IMR-90 (cell line): ENCODE results near the gene STEAP3. TPM values are rescaled to one million over a fixed set of nuclear protein-coding genes. Genes with fewer than 3 reads are reported as not detected.
A peak's percentile ranks its signal among the peaks of the same experiment; 100 is the strongest.

Source experiments
- ATAC-seq: fragments of 200-7000 bp; cut with Tn5 transposase; 2 replicates; pipeline ENCODE4 v1.9.1; 2020; ENCODE audit warnings: low read depth, mild to moderate bottlenecking, moderate library complexity
- BruUV-seq: library from RNA; stranded (reverse); fragments of 400-500 nt; replicated peaks from 2 replicates; lab custom pipeline; 2021; lab: Mats Ljungman, UMichigan
- CTCF ChIA-PET: fragments of 300-600 bp; formaldehyde crosslinking; extraction: SDS; loops from one replicate; lab custom pipeline; 2021; ENCODE audit warnings: antibody characterized with exemption; lab: Yijun Ruan, JAX
- POLR2A ChIA-PET: fragments of 300-600 bp; sonication (Branson Sonifier 250); formaldehyde crosslinking; loops from one replicate; lab custom pipeline; 2022; ENCODE audit warnings: antibody characterized with exemption; ENCODE audit not compliant: unreplicated experiment; lab: Charles Lee
- DNase-seq: peaks from one replicate; pipeline ENCODE4 v3.0.0; 2013
- H2AFZ ChIP-seq: replicated peaks from 2 replicates; pipeline ENCODE3; 2013; ENCODE audit warnings: low read length, mild to moderate bottlenecking; ENCODE audit not compliant: poor library complexity
- H2AK5ac ChIP-seq: 2 replicates; pipeline ENCODE4 v1.6.1; 2013; ENCODE audit warnings: low read depth, low read length, inconsistent platforms
- H2AK9ac ChIP-seq: replicated peaks from 2 replicates; pipeline ENCODE3; 2013; ENCODE audit warnings: mild to moderate bottlenecking, low read depth, low read length, moderate library complexity; ENCODE audit not compliant: poor library complexity
- H2BK120ac ChIP-seq: 2 replicates; pipeline ENCODE4 v1.6.1; 2013; ENCODE audit warnings: low read depth, low read length, inconsistent platforms
- H2BK15ac ChIP-seq: 3 replicates; pipeline ENCODE4 v1.6.1; 2013; ENCODE audit warnings: low read depth, low read length, inconsistent platforms
- H2BK20ac ChIP-seq: 2 replicates; pipeline ENCODE4 v1.6.1; 2013; ENCODE audit warnings: low read depth, mild to moderate bottlenecking, inconsistent platforms, low read length, moderate library complexity
- H2BK5ac ChIP-seq: 2 replicates; pipeline ENCODE4 v1.6.1; 2013; ENCODE audit warnings: mild to moderate bottlenecking, low read depth, low read length, inconsistent platforms; ENCODE audit not compliant: poor library complexity, severe bottlenecking
- H3K14ac ChIP-seq: replicated peaks from 2 replicates; pipeline ENCODE4 v1.6.1; 2013; ENCODE audit warnings: low read depth, low read length, inconsistent platforms
- H3K18ac ChIP-seq: 2 replicates; pipeline ENCODE4 v1.6.1; 2013; ENCODE audit warnings: low read depth, low read length, control low read depth
- H3K23ac ChIP-seq: 2 replicates; pipeline ENCODE4 v1.6.1; 2013; ENCODE audit warnings: low read depth, low read length, inconsistent platforms
- H3K27ac ChIP-seq: 2 replicates; pipeline ENCODE4 v1.5.1; 2013; ENCODE audit warnings: mild to moderate bottlenecking, control low read depth, low read length; ENCODE audit not compliant: insufficient read depth
- H3K27me3 ChIP-seq: 2 replicates; pipeline ENCODE4 v1.6.1; 2013; ENCODE audit warnings: low read length; ENCODE audit not compliant: control insufficient read depth, insufficient read depth
- H3K36me3 ChIP-seq: 2 replicates; pipeline ENCODE4 v1.6.1; 2013; ENCODE audit warnings: low read length, mixed read lengths; ENCODE audit not compliant: control insufficient read depth, insufficient read depth
- H3K4ac ChIP-seq: 2 replicates; pipeline ENCODE4 v1.6.1; 2013; ENCODE audit warnings: low read depth, low read length, inconsistent platforms
- H3K4me1 ChIP-seq: 2 replicates; pipeline ENCODE4 v1.6.1; 2013; ENCODE audit warnings: low read length, mixed read lengths; ENCODE audit not compliant: control insufficient read depth, insufficient read depth
- H3K4me2 ChIP-seq: 2 replicates; pipeline ENCODE4 v1.6.1; 2013; ENCODE audit warnings: low read depth, mild to moderate bottlenecking, control low read depth, low read length, moderate library complexity
- H3K4me3 ChIP-seq: 2 replicates; pipeline ENCODE4 v1.5.1; 2013; ENCODE audit warnings: low read depth, mild to moderate bottlenecking, control low read depth, low read length, moderate library complexity; ENCODE audit not compliant: insufficient read depth
- H3K56ac ChIP-seq: 2 replicates; pipeline ENCODE4 v1.6.1; 2013; ENCODE audit warnings: low read length, inconsistent platforms; ENCODE audit not compliant: insufficient read depth; ENCODE audit errors: extremely low read depth
- H3K79me1 ChIP-seq, 2 experiments: 2 replicates each; pipeline ENCODE4 v1.6.1; 2013; ENCODE audit warnings: low read length in 2 of 2, inconsistent platforms in 1 of 2, low read depth in 1 of 2
- H3K9ac ChIP-seq: 2 replicates; pipeline ENCODE4 v1.6.1; 2013; ENCODE audit warnings: low read depth, low read length, control low read depth
- H3K9me1 ChIP-seq: 2 replicates; pipeline ENCODE4 v1.6.1; 2013; ENCODE audit warnings: low read length, inconsistent platforms; ENCODE audit not compliant: insufficient read depth
- H3K9me3 ChIP-seq: 2 replicates; pipeline ENCODE4 v1.6.1; 2013; ENCODE audit warnings: low read length; ENCODE audit not compliant: control insufficient read depth, insufficient read depth
- H4K20me1 ChIP-seq: 2 replicates; pipeline ENCODE4 v1.6.1; 2013; ENCODE audit warnings: low read length, inconsistent platforms; ENCODE audit not compliant: insufficient read depth
- H4K5ac ChIP-seq: 2 replicates; pipeline ENCODE4 v1.6.1; 2013; ENCODE audit warnings: mild to moderate bottlenecking, low read depth, low read length, control low read depth
- H4K8ac ChIP-seq, 2 experiments: 2 replicates each; pipeline ENCODE4 v1.6.1; 2013; ENCODE audit warnings: low read depth in 2 of 2, low read length in 2 of 2, control low read depth in 1 of 2, inconsistent platforms in 1 of 2
- H4K91ac ChIP-seq: 2 replicates; pipeline ENCODE4 v1.6.1; 2013; ENCODE audit warnings: low read depth, low read length, inconsistent platforms; ENCODE audit not compliant: insufficient read depth
- MAFK ChIP-seq: IDR thresholded peaks from 2 replicates; pipeline ENCODE4 v1.6.1; 2012; ENCODE audit warnings: low read depth, low read length, improper control_type of control experiment
- POLR2A ChIP-seq: IDR thresholded peaks from 2 replicates; pipeline ENCODE4 v1.6.1; 2012; ENCODE audit warnings: mild to moderate bottlenecking, low read depth, low read length
- RCOR1 ChIP-seq: IDR thresholded peaks from 2 replicates; pipeline ENCODE4 v1.6.1; 2012; ENCODE audit warnings: mild to moderate bottlenecking, low read length, improper control_type of control experiment; ENCODE audit not compliant: insufficient replicate concordance
- WGBS, 2 experiments: methylation state at CpG; one replicate each; pipeline versions ENCODE4 v1.1.5 to v1.1.7; 2013; ENCODE audit warnings: missing lambda C conversion rate in 2 of 2; ENCODE audit not compliant: insufficient read length in 1 of 2; ENCODE audit errors: extremely low coverage in 2 of 2; 5-methylcytosine and 5-hydroxymethylcytosine counted together
- dilution Hi-C: fragments of 300-500 bp; cut with HindIII; formaldehyde crosslinking; loops from one replicate; pipeline ENCODE4 v1.14.3; 2018; ENCODE audit warnings: low sequenced_read_pairs; ENCODE audit not compliant: unreplicated experiment
- in situ Hi-C: fragments of 300-500 bp; cut with MboI; formaldehyde crosslinking; loops from 3 replicates; pipeline ENCODE4 v1.14.3; 2019; ENCODE audit warnings: low sequenced_read_pairs, inconsistent platforms, mixed read lengths
- intact Hi-C: fragments of 100-400 bp; cut with micrococcal nuclease; formaldehyde crosslinking; loops from 2 replicates; pipeline ENCODE4 v1.10.0; 2022
- polyA plus RNA-seq, 3 experiments: library from polyadenylated mRNA; depleted of rRNA; stranded (reverse); fragments of >200 nt; gene quantifications; 2 replicates each; pipeline ENCODE4 v1.2.3, GENCODE V29; 2012; ENCODE audit warnings: low replicate concordance in 1 of 3
- total RNA-seq: library from RNA; depleted of rRNA; stranded (reverse); fragments of >200 nt; gene quantifications from 2 replicates; pipeline ENCODE4 v1.2.3, GENCODE V29; 2012
- TF ChIP-seq, protein P1 (sequence below): fragments of 150-350 bp; IDR thresholded peaks from 2 replicates; pipeline ENCODE4 v1.6.1; 2016; ENCODE audit warnings: low read depth, mild to moderate bottlenecking, low read length, moderate library complexity, borderline replicate concordance

STEAP3 gene
- total and polyA plus RNA-seq, 2 of the 4 experiments (the other 2 are of a cell fraction), result 19.4 to 43.9 TPM

DNA sequence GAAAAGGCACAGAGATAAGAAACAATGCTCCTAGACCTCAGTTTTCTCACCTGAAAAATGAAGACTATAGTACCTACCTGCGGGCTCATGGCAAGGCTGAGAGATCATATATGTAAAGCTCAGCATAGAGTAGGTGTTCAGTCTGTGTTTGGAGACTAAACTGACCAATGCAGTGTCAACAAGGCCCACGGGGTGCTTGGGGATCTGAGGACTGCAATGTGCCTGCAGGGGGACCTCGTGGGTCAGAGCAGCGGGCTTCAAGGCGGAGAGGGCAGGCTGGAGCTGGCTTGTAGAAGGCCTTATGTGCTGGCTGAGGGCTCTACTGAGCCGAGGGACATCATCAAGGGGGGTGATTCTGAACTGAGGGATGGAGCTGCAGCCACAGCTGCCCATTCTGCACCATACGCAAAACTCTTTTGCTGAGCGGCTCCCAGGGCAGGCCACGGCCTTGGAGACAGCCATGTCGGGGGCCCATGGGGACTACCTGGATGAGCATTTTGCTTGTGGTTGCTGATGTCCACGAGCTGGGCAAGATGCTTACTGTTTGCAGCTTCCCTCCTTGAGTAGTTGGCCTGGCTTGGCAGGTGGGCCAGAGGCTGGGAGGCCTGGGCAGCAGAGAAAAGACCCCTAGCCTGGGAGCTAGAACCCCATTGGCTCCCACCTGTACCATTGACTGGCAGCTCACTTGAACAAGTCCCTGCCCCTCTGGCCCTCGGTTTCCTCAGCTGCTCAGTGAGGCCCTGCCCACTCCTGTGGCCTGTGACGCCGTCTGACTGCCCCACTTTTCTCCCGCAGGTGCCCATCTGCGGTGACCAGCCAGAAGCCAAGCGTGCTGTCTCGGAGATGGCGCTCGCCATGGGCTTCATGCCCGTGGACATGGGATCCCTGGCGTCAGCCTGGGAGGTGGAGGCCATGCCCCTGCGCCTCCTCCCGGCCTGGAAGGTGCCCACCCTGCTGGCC is 23.5 kb downstream of the STEAP3 start:
- Histone ChIP-seq H3K27ac (no peak overlapping the region), H2AFZ (no peak overlapping the region), H3K79me1 (peaks cover 0 to 16% of the 10 kb centered on the region in 2 experiments; a peak in 2 of 4 replicates), H4K91ac (no peak overlapping the region), H2BK15ac (no peak overlapping the region), H3K4ac (no peak overlapping the region), H3K9me3 (peaks cover 2% of the 10 kb centered on the region; the same call in 1 of the 2 replicates), H3K18ac (no peak overlapping the region), H2BK5ac (no peak overlapping the region), H3K9me1 (peaks cover 22% of the 10 kb centered on the region), H4K5ac (no peak overlapping the region), H3K4me2 (no peak overlapping the region), H2AK5ac (peak overlapping the region; percentile 58; the same call in 1 of the 2 replicates), H3K4me3 (no peak overlapping the region), H2BK120ac (peak overlapping the region; percentile 57; the same call in 1 of the 2 replicates), H3K9ac (no peak overlapping the region), H3K27me3 (no peaks in the 10 kb centered on the region), H3K14ac (no peak overlapping the region), H3K4me1 (peaks cover 17% of the 10 kb centered on the region), H3K56ac (no peak overlapping the region), H4K8ac (no peak overlapping the region), H3K23ac (no peak overlapping the region), H2AK9ac (no peak overlapping the region), H3K36me3 (peaks cover 4% of the 10 kb centered on the region), H2BK20ac (no peak overlapping the region), H4K20me1 (no peaks in the 10 kb centered on the region)
- dilution Hi-C loops, result no loop called here
- TF ChIP-seq POLR2A (no peak), RCOR1 (no peak), MAFK (no peak)
- TF ChIP-seq, protein P1, sequence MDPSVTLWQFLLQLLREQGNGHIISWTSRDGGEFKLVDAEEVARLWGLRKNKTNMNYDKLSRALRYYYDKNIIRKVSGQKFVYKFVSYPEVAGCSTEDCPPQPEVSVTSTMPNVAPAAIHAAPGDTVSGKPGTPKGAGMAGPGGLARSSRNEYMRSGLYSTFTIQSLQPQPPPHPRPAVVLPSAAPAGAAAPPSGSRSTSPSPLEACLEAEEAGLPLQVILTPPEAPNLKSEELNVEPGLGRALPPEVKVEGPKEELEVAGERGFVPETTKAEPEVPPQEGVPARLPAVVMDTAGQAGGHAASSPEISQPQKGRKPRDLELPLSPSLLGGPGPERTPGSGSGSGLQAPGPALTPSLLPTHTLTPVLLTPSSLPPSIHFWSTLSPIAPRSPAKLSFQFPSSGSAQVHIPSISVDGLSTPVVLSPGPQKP, result no peak
- no peak for DNase-seq
- in situ Hi-C loops, result loop anchor here (25.0 kb wide), 1 partner anchor 990 kb away; no protein-coding TSS in a partner anchor
- ChIA-PET POLR2A (no interaction called here), CTCF (interaction anchor here (1.1 kb wide), 1 partner anchor 14 kb away, joined by 3 read pairs; no protein-coding TSS in a partner anchor)
- no peak for ATAC-seq
- BruUV-seq, result no TSS peak
- intact Hi-C loops, result no loop called here
- WGBS, 2 experiments, result 97% methylated on average over 13 of the region's 24 CpGs; no CpG with 5 or more reads in 1 of the 2 experiments
